H54 (cell line): ENCODE results near the gene ZMYND10.

Source experiments
- DNase-seq: peaks from one replicate; pipeline ENCODE4 v3.0.0; 2011; ENCODE audit warnings: low spot score, mixed read lengths; ENCODE audit not compliant: insufficient read length
- FAIRE-seq: peaks from 3 replicates; lab custom pipeline; 2011; peaks lifted over from hg19 to GRCh38; lab: Jason Lieb, UNC
- POLR2A ChIP-seq: IDR thresholded peaks from 2 replicates; pipeline ENCODE4 v1.6.1; 2011; ENCODE audit warnings: low read depth, mild to moderate bottlenecking, low read length

ZMYND10 gene

GRCh38 chr3:50378024-50378423 lies 32.5 kb upstream of the ZMYND10 start:
- no peak for TF ChIP-seq POLR2A
- no peak for FAIRE-seq
- DNase-seq, result no peak

- FAIRE-seq (peak; percentile 36), DNase-seq (peak; percentile 68)
- TF ChIP-seq POLR2A, result no peak
Measured at GRCh38 chr3:50375258-50375931, 29.9 kb upstream of the ZMYND10 start.

DNA sequence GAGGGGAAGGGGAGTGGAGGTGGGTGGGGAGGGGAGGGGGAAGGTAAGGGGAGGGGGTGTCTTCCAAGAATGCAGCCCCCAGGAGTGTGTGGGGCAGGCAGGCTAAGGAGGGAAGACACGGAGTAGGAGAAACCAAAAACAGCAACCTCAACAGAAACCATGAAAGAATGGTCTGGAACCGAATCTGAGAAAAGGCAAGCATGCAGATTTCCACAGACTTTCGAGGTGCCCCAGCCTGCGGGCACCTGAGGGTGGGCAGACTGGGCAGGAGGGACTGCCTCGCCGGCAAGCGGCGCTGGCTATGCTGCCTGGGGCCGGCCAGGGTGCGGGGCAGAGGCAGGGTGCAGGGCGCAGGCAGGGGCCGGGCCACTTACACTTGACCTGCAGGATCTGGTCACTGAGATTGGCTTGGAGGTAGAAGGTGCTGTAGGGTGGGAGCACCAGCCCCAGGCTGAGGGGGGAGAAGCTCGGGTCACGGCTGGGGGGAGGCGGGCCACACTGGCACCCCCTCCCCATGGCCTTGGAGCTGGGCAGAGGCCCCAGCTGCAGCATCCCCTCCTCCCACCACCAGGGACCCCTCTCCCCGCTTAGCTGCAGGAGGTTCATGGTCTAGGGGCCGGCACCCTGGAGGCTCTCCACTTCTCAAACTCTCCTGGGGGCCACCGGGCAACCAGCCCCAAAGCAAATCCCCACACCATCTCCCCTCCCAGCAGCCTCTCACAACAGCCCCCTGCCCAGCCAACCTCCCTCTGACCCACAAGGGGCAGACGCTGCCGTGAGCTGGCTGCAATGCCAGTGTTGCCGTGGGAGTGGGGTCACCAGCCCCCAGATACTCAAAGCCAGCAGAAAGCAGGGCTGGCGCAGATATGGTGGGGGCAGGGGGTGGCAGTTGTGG lies 29.1 kb upstream of the ZMYND10 start:
- DNase-seq, result no peak
- no peak for TF ChIP-seq POLR2A
- FAIRE-seq, result no peak

GRCh38 chr3:50373146-50374051 lies 27.9 kb upstream of the ZMYND10 start:
- TF ChIP-seq POLR2A, result no peak
- DNase-seq, result no peak
- no peak for FAIRE-seq

DNA sequence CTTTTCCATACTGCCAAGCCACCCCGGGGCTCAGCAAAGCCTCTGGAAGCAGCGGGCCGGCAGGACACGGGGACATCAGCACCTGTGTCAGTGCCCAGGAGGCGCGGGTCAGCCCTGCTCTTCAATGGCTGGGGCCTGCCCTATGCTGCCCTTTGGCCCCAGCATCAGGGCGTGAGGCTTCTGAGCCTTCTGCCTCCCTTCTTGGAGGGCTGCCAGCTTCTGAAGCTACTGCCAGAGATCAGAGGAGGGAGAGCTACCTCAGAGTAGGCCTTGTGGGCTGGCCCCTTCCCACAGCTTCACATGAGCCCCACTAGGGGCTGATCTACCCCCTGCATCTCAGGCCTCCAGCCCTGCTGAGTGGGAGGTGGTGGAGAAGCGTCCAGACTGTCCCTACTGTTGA lies 26.8 kb upstream of the ZMYND10 start:
- FAIRE-seq, result no peak
- no peak for TF ChIP-seq POLR2A
- DNase-seq, result no peak

DNA sequence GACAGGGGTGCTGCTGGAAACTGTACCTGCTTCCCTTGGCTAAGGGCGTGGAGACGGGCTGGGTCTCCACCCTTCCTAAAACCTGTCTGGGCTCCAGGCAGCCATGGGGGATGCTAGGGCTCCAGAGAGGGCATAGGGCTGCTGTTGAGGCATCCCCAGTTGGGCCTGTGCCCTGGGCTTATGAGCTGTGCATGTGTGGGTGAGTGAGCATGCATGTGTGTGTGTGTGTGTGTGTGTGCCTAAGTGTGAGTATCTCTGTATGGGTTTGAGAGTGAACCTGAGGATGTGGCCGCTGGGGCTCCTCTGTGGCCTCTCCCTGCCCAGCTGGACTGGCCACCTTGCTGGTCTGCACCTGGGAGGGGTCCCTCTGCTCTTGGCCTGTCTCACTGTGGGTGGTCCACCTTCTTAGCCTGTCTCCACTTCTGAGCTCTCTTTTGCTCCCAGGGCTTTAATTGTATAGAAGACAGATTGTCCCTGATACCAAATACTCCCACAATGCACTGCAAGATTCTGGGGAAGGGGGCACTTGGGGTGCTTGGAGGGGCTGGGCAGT lies 25.7 kb upstream of the ZMYND10 start:
- no peak for DNase-seq
- no peak for FAIRE-seq
- TF ChIP-seq POLR2A, result no peak

DNA sequence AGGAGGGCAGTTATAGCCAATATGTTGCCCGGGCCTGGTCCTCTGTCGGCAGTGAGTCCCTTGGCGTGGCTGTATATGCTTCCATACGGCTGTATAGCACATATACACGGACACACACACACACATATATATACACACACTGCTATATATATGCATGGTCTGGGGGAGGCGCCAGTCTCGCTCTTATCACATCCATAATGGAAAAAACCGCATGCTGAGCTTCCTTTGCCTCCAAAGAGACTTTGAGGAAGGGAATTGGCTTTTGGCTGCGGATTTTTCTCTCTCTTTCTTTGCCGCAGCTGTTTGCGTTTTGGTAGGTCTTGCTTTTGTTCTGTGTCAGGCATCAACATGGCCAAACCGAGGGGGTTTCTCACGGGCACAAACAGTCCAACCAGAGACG lies 25.1 kb upstream of the ZMYND10 start:
- DNase-seq (no peak), FAIRE-seq (no peak)

GRCh38 chr3:50369012-50369670 lies 23.6 kb upstream of the ZMYND10 start:
- FAIRE-seq (no peak), DNase-seq (no peak)
- no peak for TF ChIP-seq POLR2A

More for the DNA sequence above, 25.1 kb upstream of the ZMYND10 start:
- TF ChIP-seq POLR2A, result no peak

DNA sequence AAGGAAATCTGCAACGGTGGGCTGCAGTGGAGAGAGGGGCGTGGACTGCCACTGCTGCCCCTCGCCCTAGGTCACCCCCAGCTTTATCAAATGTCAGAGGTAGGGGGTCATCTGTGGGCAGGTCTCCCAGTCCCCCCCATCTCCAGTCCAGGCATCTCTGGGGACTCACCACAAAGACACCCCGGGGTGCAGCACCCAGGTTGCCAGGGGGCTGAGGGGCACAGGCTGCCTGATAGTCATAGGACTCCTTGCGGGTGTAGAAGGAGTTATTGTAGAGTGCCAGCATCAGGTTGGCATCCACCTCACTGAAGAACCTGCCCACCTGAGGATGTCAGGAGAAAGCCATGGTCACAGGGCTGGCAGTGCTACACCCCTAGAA lies 20.3 kb upstream of the ZMYND10 start:
- no peak for DNase-seq
- no peak for FAIRE-seq

DNA sequence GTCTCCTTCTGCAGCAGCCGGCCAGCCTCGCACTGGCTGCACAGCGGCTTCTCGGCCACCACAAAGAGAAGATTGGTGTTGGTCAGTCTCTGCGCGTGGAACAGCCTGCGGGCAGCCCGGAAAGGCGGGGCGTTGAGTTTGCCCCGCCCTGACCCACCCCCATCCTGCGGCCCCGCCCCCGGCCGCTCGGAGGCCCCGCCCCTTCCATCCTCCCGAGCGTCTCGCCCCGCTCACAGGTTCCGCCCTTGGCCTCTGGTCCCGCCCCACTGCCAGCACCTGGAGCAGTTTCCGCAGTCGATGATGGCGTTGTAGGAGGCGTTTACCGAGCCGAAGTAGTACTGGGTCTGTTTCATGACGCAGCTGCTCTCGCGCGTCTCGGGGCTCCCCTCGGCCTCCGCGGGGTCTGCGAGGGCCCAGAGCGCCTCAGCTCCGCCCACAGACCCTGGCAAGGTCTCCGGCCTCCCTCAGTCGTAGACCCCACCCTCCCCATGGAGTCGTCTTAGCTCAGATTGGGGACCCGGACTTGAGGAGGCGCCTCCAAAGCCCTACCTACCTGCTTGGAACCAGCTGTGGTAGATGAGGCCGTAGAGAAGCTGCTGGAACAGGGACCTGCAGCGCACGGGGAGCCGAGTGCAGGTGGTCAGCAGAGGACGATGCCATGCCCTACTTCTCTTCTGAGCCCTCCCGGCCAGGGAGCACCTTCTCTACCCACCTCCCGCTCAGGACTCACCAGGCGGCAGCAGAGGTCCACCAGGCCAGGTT lies 19.7 kb upstream of the ZMYND10 start:
- no peak for TF ChIP-seq POLR2A
- DNase-seq (no peak), FAIRE-seq (no peak)

More for the DNA sequence above, 20.3 kb upstream of the ZMYND10 start:
- no peak for TF ChIP-seq POLR2A

DNA sequence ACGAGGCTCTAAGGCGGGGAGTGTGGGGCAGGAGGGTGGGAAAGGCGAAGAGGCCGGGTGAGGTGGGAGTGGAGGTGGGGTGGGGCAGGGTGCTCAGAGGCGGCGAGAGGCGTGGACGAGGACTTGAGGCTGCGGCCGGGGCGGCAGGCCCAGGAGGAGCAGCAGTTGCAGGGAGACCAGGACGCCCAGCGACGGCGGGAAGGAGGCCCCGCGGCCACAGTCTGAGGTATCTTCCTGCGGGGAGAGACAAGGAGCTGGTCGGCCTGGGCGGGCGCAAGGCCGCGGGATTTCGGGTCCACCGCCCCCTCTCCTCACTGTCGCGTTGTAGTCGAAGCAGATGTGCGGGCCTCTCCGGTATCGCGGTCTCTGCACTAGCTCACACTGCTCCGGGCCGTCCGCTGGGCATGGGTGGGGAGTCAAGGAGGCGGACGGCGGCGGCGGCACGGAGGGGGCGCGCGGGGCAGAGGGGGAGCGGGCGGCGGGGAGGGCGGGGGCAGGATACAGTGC lies 19.1 kb upstream of the ZMYND10 start:
- no peak for FAIRE-seq
- no peak for DNase-seq
- TF ChIP-seq POLR2A, result no peak

GRCh38 chr3:50359760-50360110 lies 14.2 kb upstream of the ZMYND10 start:
- no peak for TF ChIP-seq POLR2A
- DNase-seq (no peak), FAIRE-seq (no peak)
